BE2C (cell line): Measurements from ENCODE around the gene CDK15.

Experiments
- DNase-seq: peaks from one replicate; pipeline ENCODE4 v3.0.0-alpha.2; 2020
- H3K27me3 ChIP-seq: fragments of 250-450 bp; sonication (Bioruptor Pico); 2 replicates; pipeline ENCODE4 v1.5.1; 2020; ENCODE audit warnings: mild to moderate bottlenecking
- H3K36me3 ChIP-seq: fragments of 250-450 bp; sonication (Bioruptor Pico); 2 replicates; pipeline ENCODE4 v1.5.1; 2020; ENCODE audit warnings: mild to moderate bottlenecking
- H3K4me1 ChIP-seq: fragments of 250-450 bp; sonication (Bioruptor Pico); 2 replicates; pipeline ENCODE4 v1.5.1; 2020
- H3K4me3 ChIP-seq: 2 replicates; pipeline ENCODE4 v1.5.1; 2011; ENCODE audit warnings: low read depth, low read length
- H3K9me3 ChIP-seq: fragments of 250-450 bp; sonication (Bioruptor Pico); 2 replicates; pipeline ENCODE4 v1.5.1; 2020
- TF ChIP-seq, protein P1 (sequence below): IDR thresholded peaks from 2 replicates; pipeline ENCODE4 v1.5.1; 2012; ENCODE audit warnings: mild to moderate bottlenecking, low read depth, low read length

The CDK15 gene

GRCh38 chr2:201930043-201930442, 123.7 kb downstream of the CDK15 start:
- H3K4me1 ChIP-seq: peaks cover 17% of the 10 kb centered on the region
- H3K4me3 ChIP-seq: no peak overlapping the region
- no peaks in the 10 kb centered on the region for H3K36me3 ChIP-seq
- TF ChIP-seq, protein P1, sequence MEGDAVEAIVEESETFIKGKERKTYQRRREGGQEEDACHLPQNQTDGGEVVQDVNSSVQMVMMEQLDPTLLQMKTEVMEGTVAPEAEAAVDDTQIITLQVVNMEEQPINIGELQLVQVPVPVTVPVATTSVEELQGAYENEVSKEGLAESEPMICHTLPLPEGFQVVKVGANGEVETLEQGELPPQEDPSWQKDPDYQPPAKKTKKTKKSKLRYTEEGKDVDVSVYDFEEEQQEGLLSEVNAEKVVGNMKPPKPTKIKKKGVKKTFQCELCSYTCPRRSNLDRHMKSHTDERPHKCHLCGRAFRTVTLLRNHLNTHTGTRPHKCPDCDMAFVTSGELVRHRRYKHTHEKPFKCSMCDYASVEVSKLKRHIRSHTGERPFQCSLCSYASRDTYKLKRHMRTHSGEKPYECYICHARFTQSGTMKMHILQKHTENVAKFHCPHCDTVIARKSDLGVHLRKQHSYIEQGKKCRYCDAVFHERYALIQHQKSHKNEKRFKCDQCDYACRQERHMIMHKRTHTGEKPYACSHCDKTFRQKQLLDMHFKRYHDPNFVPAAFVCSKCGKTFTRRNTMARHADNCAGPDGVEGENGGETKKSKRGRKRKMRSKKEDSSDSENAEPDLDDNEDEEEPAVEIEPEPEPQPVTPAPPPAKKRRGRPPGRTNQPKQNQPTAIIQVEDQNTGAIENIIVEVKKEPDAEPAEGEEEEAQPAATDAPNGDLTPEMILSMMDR: no peak
- H3K9me3 ChIP-seq: no peaks in the 10 kb centered on the region
- no peak for DNase-seq
- H3K27me3 ChIP-seq: no peaks in the 10 kb centered on the region

DNA sequence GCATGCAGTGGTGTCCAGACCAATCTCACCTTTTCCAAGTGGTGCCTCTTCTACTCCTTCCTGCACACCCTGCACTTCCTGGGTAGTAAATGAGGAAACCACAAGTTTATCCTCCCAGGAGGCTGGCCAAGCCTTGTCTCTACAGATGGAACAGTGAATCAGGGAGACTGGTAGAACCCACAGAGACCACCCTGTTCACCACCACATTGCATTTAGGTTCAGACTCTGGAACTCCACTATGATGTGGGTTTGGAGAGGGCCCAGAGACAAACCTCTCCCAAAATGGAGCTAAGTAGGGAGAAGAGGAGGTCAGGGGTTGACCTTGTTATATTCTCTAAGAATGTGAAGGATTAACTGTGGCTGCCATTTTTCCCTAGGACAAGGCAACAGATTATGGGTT, 124.5 kb downstream of the CDK15 start:
- Histone ChIP-seq H3K9me3 (no peaks in the 10 kb centered on the region), H3K27me3 (no peaks in the 10 kb centered on the region), H3K4me3 (no peak overlapping the region), H3K4me1 (peaks cover 17% of the 10 kb centered on the region), H3K36me3 (no peaks in the 10 kb centered on the region)
- TF ChIP-seq, protein P1: no peak
- DNase-seq: no peak

DNA sequence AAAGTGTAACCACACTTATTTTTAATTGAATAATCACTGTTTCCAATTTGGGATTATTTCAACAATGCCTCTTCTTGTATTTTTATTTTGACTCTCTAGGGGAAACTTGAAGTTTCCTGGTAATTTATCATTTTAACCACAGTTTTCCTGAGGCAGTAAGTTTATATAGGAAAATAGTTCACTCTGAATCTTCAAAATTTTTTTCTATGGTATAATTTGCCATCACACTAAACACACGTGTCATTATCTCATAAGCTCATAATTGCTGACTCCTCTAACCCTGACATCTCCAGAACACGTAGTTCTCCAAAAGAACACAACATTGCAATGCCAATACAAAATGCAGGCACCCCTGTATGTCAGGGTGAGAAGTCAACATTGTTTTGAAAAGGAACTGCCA, 125.1 kb downstream of the CDK15 start:
- TF ChIP-seq, protein P1: no peak
- H3K4me1 ChIP-seq: peaks cover 17% of the 10 kb centered on the region
- no peaks in the 10 kb centered on the region for H3K9me3 ChIP-seq
- H3K4me3 ChIP-seq: no peak overlapping the region
- no peak for DNase-seq
- no peaks in the 10 kb centered on the region for H3K27me3 ChIP-seq
- no peaks in the 10 kb centered on the region for H3K36me3 ChIP-seq

- H3K4me3 ChIP-seq: no peak overlapping the region
- no peak for DNase-seq
- TF ChIP-seq, protein P1: no peak
- no peaks in the 10 kb centered on the region for H3K36me3 ChIP-seq
- H3K9me3 ChIP-seq: no peaks in the 10 kb centered on the region
- peaks cover 17% of the 10 kb centered on the region for H3K4me1 ChIP-seq
- H3K27me3 ChIP-seq: no peaks in the 10 kb centered on the region
Observed at GRCh38 chr2:201931951-201932350, 125.6 kb downstream of the CDK15 start.

DNA sequence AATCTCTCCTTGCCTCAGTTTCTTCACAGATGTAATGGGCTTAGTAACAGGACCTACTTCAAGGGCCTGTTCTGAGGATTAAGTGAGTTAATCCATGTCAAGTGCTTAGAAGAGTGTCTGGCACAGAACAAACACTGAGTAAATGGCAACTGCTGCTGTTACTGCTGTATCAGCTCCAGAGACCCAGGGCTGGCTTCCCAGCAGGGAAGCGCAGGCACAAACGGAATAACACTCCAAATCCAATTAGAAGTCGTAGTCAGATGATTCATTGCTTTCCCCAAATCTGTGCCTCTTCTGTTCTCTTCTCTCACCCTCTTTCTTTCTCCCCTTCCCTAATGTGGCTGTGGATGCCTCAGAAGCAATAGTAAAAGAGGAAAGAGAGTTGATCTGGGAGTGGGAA, 126.2 kb downstream of the CDK15 start:
- no peaks in the 10 kb centered on the region for H3K27me3 ChIP-seq
- peak overlapping the region; percentile 22 for H3K4me3 ChIP-seq
- TF ChIP-seq, protein P1: no peak
- DNase-seq: peak; percentile 39
- peaks cover 17% of the 10 kb centered on the region for H3K4me1 ChIP-seq
- H3K9me3 ChIP-seq: no peaks in the 10 kb centered on the region
- no peaks in the 10 kb centered on the region for H3K36me3 ChIP-seq

DNA sequence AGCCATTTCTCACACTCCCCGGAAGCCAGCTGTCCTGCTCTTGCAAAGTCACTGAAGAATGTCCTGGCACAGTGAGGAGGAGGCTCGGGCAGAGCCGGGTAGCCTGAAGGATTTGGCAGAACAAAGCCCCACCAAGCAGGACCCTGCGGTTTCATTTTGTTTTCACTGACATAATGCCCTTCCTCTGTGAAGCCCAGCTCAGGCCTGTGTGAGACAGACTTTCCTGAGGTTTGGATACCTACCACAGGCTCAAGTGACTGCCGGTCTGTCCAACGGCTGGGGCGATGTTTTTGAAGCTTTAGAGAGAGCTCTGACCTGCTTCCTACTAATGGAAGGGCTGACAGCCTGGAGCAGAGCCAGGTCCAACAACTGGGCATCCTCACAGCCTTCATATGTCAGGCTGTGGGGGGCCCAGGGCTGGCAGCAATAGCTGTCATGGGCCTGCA, 127.5 kb downstream of the CDK15 start:
- TF ChIP-seq, protein P1: no peak
- Histone ChIP-seq H3K9me3 (no peaks in the 10 kb centered on the region), H3K27me3 (no peaks in the 10 kb centered on the region), H3K4me3 (no peak overlapping the region), H3K36me3 (no peaks in the 10 kb centered on the region), H3K4me1 (peaks cover 17% of the 10 kb centered on the region)
- DNase-seq: peak; percentile 44
